Prostate gland (tissue), 2 donors: ENCODE data around the gene THYN1. TPM values are rescaled to one million over a fixed set of nuclear protein-coding genes. Genes with fewer than 3 reads are reported as not detected.
A peak's percentile ranks its signal among the peaks of the same experiment; 100 is the strongest.

Experiments used
- DNase-seq: peaks from one replicate; pipeline ENCODE4 v3.0.0-alpha.2; 2019; ENCODE audit warnings: low spot score
- H3K27ac ChIP-seq, 2 donors: fragments of 200-600 bp; sonication (generic); 2 replicates each; pipeline ENCODE4 v1.5.1; 2017 to 2019
- H3K27me3 ChIP-seq: fragments of 200-600 bp; sonication (generic); replicated peaks from 2 replicates; pipeline ENCODE4 v1.5.1; 2019; ENCODE audit not compliant: insufficient read depth
- H3K36me3 ChIP-seq, 2 donors: fragments of 200-600 bp; sonication (generic); 1 replicate in 1 of 2; 2 replicates in 1 of 2; pipeline versions ENCODE4 v1.5.1 to v1.8.1; 2017 to 2019
- H3K4me1 ChIP-seq: fragments of 200-600 bp; sonication (generic); replicated peaks from 2 replicates; pipeline ENCODE4 v1.5.1; 2019
- H3K4me3 ChIP-seq, 2 donors: fragments of 200-600 bp; sonication (generic); 2 replicates each; pipeline ENCODE4 v1.5.1; 2017 to 2019
- H3K9me3 ChIP-seq: fragments of 200-600 bp; sonication (generic); 2 replicates; pipeline ENCODE4 v1.5.1; 2017
- CTCF ChIP-seq, 4 experiments: fragments of 200-600 bp in 2 of 4; fragments of 450-650 bp in 2 of 4; sonication (generic) in 2 of 4; IDR thresholded peaks; 1 replicate in 3 of 4; 2 replicates in 1 of 4; pipeline ENCODE4 v1.5.1; 2016 to 2019; ENCODE audit warnings: antibody characterized with exemption in 4 of 4, mild to moderate bottlenecking in 2 of 4, moderate library complexity in 2 of 4
- POLR2A ChIP-seq: fragments of 450-650 bp; IDR thresholded peaks from one replicate; pipeline ENCODE4 v1.6.1; 2016; ENCODE audit warnings: antibody characterized with exemption, mild to moderate bottlenecking
- POLR2AphosphoS5 ChIP-seq: sonication (generic); formaldehyde crosslinking; IDR thresholded peaks from one replicate; pipeline ENCODE4 v1.6.1; 2017; ENCODE audit warnings: antibody characterized with exemption
- WGBS: methylation state at CpG from one replicate; pipeline ENCODE4 v1.1.5; 2018; 5-methylcytosine and 5-hydroxymethylcytosine counted together
- intact Hi-C: fragments of 100-400 bp; cut with DNase I; formaldehyde crosslinking; loops from one replicate; pipeline ENCODE4 v1.14.2; 2022
- total RNA-seq, 2 donors: library from RNA; depleted of rRNA; stranded (reverse); fragments of >200 nt; gene quantifications; one replicate each; pipeline ENCODE4 v1.1.0, GENCODE V29; 2016

THYN1 gene
- total RNA-seq, 2 donors from 2014 or later: 48.5 to 59.7 TPM

GRCh38 chr11:134267461-134267860 is 14.3 kb upstream of the THYN1 start:
- 79% methylated on average over 5 of the region's 5 CpGs for WGBS
- peaks cover 12% of the 10 kb centered on the region for H3K4me1 ChIP-seq
- TF ChIP-seq CTCF (IDR thresholded peaks at IDR 0.05): no peak
- TF ChIP-seq POLR2AphosphoS5: no peak
- TF ChIP-seq POLR2A: no peak
- H3K27me3 ChIP-seq: no peaks in the 10 kb centered on the region
- no peaks in the 10 kb centered on the region for H3K9me3 ChIP-seq
- no peak overlapping the region for H3K4me3 ChIP-seq
- H3K36me3 ChIP-seq: no peaks in the 10 kb centered on the region
- H3K27ac ChIP-seq: peak overlapping the region; percentile 35 to 58
- no peak for DNase-seq
- intact Hi-C loops: no loop called here

- Histone ChIP-seq H3K36me3 (no peaks in the 10 kb centered on the region), H3K4me1 (peaks cover 12% of the 10 kb centered on the region), H3K27me3 (no peaks in the 10 kb centered on the region), H3K4me3 (no peak overlapping the region), H3K9me3 (no peaks in the 10 kb centered on the region), H3K27ac (peak overlapping the region; percentile 58 to 59)
- WGBS: 36% methylated on average over 3 of the region's 3 CpGs
- intact Hi-C loops: no loop called here
- DNase-seq: peak; percentile 71
- TF ChIP-seq CTCF (IDR thresholded peaks at IDR 0.05): no peak
- peak; percentile 76 for TF ChIP-seq POLR2AphosphoS5
- no peak for TF ChIP-seq POLR2A
Observed at GRCh38 chr11:134266841-134267251, 13.7 kb upstream of the THYN1 start.

GRCh38 chr11:134266440-134266839 is 13.3 kb upstream of the THYN1 start:
- intact Hi-C loops: no loop called here
- TF ChIP-seq POLR2A (no peak), CTCF (IDR thresholded peaks at IDR 0.05) (no peak), POLR2AphosphoS5 (no peak)
- H3K27me3 ChIP-seq: no peaks in the 10 kb centered on the region
- H3K27ac ChIP-seq: peak overlapping the region; percentile 58 to 59
- WGBS: 63% methylated on average over 5 of the region's 5 CpGs
- no peak for DNase-seq
- H3K36me3 ChIP-seq: no peaks in the 10 kb centered on the region
- no peak overlapping the region for H3K4me3 ChIP-seq
- H3K4me1 ChIP-seq: peaks cover 12% of the 10 kb centered on the region
- H3K9me3 ChIP-seq: no peaks in the 10 kb centered on the region

GRCh38 chr11:134264966-134265764 is 12.0 kb upstream of the THYN1 start:
- intact Hi-C loops: no loop called here
- H3K36me3 ChIP-seq: peaks cover 0 to 3% of the 10 kb centered on the region in 2 donors
- WGBS: 78% methylated on average over 7 of the region's 7 CpGs
- no peaks in the 10 kb centered on the region for H3K27me3 ChIP-seq
- H3K27ac ChIP-seq: peak overlapping the region in 1 of 2 donors; percentile 58
- H3K4me1 ChIP-seq: peaks cover 12% of the 10 kb centered on the region
- H3K9me3 ChIP-seq: no peaks in the 10 kb centered on the region
- no peak overlapping the region for H3K4me3 ChIP-seq
- peak; percentile 40 for DNase-seq
- TF ChIP-seq CTCF (IDR thresholded peaks at IDR 0.05) (no peak), POLR2AphosphoS5 (peak; percentile 58)
